ENCODE results near the gene SHISAL2A.

SHISAL2A gene

DNA sequence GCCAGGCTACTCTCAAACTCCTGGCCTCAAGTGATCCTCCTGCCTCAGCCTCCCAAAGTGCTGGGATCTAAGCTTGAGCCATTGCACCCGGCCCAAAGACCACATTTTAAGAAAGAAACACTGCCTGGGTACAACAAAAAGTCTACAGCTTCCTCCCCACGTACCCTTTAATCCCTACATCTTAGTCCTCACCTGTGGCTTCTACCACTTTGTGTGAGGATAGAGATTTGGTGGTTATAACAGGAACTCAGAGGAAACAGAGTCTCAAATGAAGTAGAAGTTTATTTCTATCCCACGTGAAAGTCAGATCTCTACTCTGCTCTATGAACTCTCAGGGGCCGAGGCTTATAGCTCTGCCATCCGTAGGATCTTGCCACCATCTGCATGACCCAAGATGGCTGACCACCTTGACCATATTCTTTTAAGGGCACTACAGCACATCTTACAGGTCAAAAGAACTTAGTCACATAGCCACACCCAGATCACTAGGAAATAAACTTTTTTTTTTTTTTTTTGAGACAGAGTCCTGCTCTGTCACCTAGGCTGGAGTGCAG, 17.4 kb upstream of the SHISAL2A start:
- H3K4me3 ChIP-seq (replicated peaks; ENCODE audit: low read depth, low read length) = no peak overlapping the region
- DNase-seq (ENCODE audit: extremely low read depth, low read depth) = no peak
- TF ChIP-seq, protein P1, sequence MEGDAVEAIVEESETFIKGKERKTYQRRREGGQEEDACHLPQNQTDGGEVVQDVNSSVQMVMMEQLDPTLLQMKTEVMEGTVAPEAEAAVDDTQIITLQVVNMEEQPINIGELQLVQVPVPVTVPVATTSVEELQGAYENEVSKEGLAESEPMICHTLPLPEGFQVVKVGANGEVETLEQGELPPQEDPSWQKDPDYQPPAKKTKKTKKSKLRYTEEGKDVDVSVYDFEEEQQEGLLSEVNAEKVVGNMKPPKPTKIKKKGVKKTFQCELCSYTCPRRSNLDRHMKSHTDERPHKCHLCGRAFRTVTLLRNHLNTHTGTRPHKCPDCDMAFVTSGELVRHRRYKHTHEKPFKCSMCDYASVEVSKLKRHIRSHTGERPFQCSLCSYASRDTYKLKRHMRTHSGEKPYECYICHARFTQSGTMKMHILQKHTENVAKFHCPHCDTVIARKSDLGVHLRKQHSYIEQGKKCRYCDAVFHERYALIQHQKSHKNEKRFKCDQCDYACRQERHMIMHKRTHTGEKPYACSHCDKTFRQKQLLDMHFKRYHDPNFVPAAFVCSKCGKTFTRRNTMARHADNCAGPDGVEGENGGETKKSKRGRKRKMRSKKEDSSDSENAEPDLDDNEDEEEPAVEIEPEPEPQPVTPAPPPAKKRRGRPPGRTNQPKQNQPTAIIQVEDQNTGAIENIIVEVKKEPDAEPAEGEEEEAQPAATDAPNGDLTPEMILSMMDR (IDR thresholded peaks at IDR 0.05; ENCODE audit: low read depth, low read length, missing control alignments) = no peak

- H3K4me3 ChIP-seq (replicated peaks; ENCODE audit: low read depth, low read length) = no peak overlapping the region
- TF ChIP-seq, protein P1 (IDR thresholded peaks at IDR 0.05; ENCODE audit: low read depth, low read length, missing control alignments) = no peak
- no peak for DNase-seq (ENCODE audit: extremely low read depth, low read depth)
Measured at GRCh38 chr1:52621950-52622349, 11.0 kb upstream of the SHISAL2A start.

DNA sequence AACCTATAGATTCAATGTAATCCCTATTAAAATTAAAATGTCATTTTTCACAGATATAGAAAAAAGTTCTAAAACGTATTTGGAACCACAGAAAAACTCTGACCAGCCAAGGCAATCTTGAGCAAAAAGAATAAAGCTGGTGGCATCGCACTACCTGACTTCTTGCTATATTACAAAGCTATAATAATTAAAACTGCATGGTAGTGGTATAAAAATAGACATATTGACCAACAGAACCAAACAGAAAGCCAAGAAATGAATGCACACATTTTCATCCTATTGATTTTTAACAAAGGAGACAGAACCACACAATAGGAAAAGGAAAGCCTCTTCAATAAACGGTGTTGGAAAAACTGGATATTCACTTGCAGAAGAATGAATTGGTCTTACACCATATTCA, 9.2 kb upstream of the SHISAL2A start:
- no peak for DNase-seq (ENCODE audit: extremely low read depth, low read depth)
- no peak overlapping the region for H3K4me3 ChIP-seq (replicated peaks; ENCODE audit: low read depth, low read length)
- TF ChIP-seq, protein P1 (IDR thresholded peaks at IDR 0.05; ENCODE audit: low read depth, low read length, missing control alignments) = no peak

DNA sequence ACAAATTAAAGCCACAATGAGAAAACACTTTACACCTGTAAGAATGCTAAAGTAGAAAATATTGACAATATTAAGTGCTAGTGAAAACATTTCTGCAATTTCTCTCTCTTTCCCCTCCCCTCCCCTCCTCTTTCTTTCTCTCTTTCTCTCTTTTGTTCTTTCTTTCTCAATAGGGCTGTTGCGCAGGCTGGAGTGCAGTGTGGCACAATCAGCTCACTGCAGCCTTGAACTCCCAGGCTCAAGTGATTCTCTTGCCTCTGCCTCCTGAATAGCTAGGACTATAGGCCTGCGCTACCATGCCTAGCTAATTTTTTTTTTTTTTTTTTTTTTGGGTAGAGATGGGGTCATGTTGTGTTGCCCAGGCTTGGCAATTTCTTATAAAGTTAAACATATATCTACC, 5.9 kb upstream of the SHISAL2A start:
- no peak overlapping the region for H3K4me3 ChIP-seq (replicated peaks; ENCODE audit: low read depth, low read length)
- TF ChIP-seq, protein P1 (IDR thresholded peaks at IDR 0.05; ENCODE audit: low read depth, low read length, missing control alignments) = no peak
- DNase-seq (ENCODE audit: extremely low read depth, low read depth) = no peak

GRCh38 chr1:52628614-52629324, 4.2 kb upstream of the SHISAL2A start:
- H3K4me3 ChIP-seq (replicated peaks; ENCODE audit: low read depth, low read length) = no peak overlapping the region
- no peak for DNase-seq (ENCODE audit: extremely low read depth, low read depth)
- TF ChIP-seq, protein P1 (IDR thresholded peaks at IDR 0.05; ENCODE audit: low read depth, low read length, missing control alignments) = no peak

GRCh38 chr1:52629325-52629643, 3.7 kb upstream of the SHISAL2A start:
- DNase-seq (ENCODE audit: extremely low read depth, low read depth) = no peak
- no peak overlapping the region for H3K4me3 ChIP-seq (replicated peaks; ENCODE audit: low read depth, low read length)
- TF ChIP-seq, protein P1 (IDR thresholded peaks at IDR 0.05; ENCODE audit: low read depth, low read length, missing control alignments) = no peak

- H3K4me3 ChIP-seq (replicated peaks; ENCODE audit: low read depth, low read length) = no peak overlapping the region
- TF ChIP-seq, protein P1 (IDR thresholded peaks at IDR 0.05; ENCODE audit: low read depth, low read length, missing control alignments) = no peak
- no peak for DNase-seq (ENCODE audit: extremely low read depth, low read depth)
Measured at GRCh38 chr1:52629667-52630066, 3.3 kb upstream of the SHISAL2A start.

All from HFF-Myc (cell line).